Activated CD4-positive, alpha-beta T cell treated with anti-CD3 and anti-CD28 coated beads for 4 hours (primary cell): Measurements from ENCODE around the gene CYP3A7.
"Not testable (repeated sequence)": the region's sequence is repeated elsewhere in the genome, so short reads cannot be mapped to it uniquely, and the experiment has no call there.

ENCODE experiments used
- DNase-seq, 2 donors: peaks; one replicate each; pipeline ENCODE4 v3.0.0-alpha.2; 2020

The CYP3A7 gene

GRCh38 chr7:99740573-99741440, 5.8 kb upstream of the CYP3A7 start:
- DNase-seq, result no peak

GRCh38 chr7:99739699-99740572, 4.9 kb upstream of the CYP3A7 start:
- no peak for DNase-seq

- no peak for DNase-seq
These were observed 2.7 kb upstream of the CYP3A7 start for GRCh38 chr7:99737726-99738125.

- not testable (repeated sequence) for DNase-seq
These were observed 1.7 kb upstream of the CYP3A7 start for GRCh38 chr7:99736667-99737066.

GRCh38 chr7:99733448-99733847, 1.5 kb downstream of the CYP3A7 start:
- DNase-seq, result peak in 1 of 2 donors; percentile 7

- no peak for DNase-seq
These were observed 2.0 kb downstream of the CYP3A7 start for GRCh38 chr7:99733003-99733402.

GRCh38 chr7:99731638-99732374, 3.2 kb downstream of the CYP3A7 start:
- no peak for DNase-seq

GRCh38 chr7:99730992-99731391, 4.0 kb downstream of the CYP3A7 start:
- DNase-seq, result no peak

GRCh38 chr7:99730238-99730810, 4.7 kb downstream of the CYP3A7 start:
- no peak for DNase-seq

GRCh38 chr7:99729486-99730237, 5.3 kb downstream of the CYP3A7 start:
- DNase-seq, result no peak

- no peak for DNase-seq
These were observed 6.4 kb downstream of the CYP3A7 start for GRCh38 chr7:99728615-99729014.

- not testable (repeated sequence) for DNase-seq
These were observed 11.8 kb downstream of the CYP3A7 start for GRCh38 chr7:99723201-99723600.

GRCh38 chr7:99720800-99721595, 14.0 kb downstream of the CYP3A7 start:
- DNase-seq, result no peak

GRCh38 chr7:99719996-99720769, 14.8 kb downstream of the CYP3A7 start:
- DNase-seq, result no peak

- no peak for DNase-seq
These were observed 20.9 kb downstream of the CYP3A7 start for GRCh38 chr7:99713995-99714570.

GRCh38 chr7:99709838-99710578, 25.0 kb downstream of the CYP3A7 start:
- DNase-seq, result no peak

- DNase-seq, result no peak
These were observed 25.7 kb downstream of the CYP3A7 start for GRCh38 chr7:99709260-99709659.

GRCh38 chr7:99707096-99707495, 27.9 kb downstream of the CYP3A7 start:
- DNase-seq, result no peak

- no peak for DNase-seq
These were observed 35.0 kb downstream of the CYP3A7 start for GRCh38 chr7:99699946-99700345.
